ENCODE results near the gene RBM46. TPM values are rescaled to one million over a fixed set of nuclear protein-coding genes. Genes with fewer than 3 reads are reported as not detected.

The RBM46 gene
- total and polyA plus RNA-seq, 2 donors from 2014 or later: not detected

DNA sequence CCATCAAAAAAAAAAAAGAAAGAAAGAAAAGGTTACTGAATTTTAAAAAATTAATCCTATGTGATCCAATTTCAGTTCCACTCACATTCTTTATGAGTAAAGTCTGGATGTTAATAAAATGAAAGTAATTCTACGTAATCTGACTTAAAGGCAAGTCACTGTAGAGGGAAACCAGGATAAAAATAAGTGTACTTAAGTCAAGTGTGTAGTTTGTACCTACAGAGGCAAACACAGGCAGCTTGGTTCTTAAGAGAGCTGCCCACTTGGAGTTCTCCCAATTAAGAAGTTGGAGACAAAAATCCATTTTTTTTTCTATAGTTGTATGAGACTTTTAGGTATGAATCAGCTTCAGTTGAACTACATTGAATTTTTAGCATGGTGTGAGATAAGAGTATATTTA lies 44.3 kb upstream of the RBM46 start:
- Histone ChIP-seq H3K4me3 (ENCODE audit: low read length in 3 of 3) (no peak overlapping the region), H3K36me3 (ENCODE audit: control insufficient read depth in 2 of 3, insufficient read depth in 3 of 3, low read length in 3 of 3) (no peaks in the 10 kb centered on the region), H3K9me3 (ENCODE audit: control insufficient read depth in 2 of 3, insufficient read depth in 1 of 3, low read length in 3 of 3) (no peaks in the 10 kb centered on the region), H3K27me3 (ENCODE audit: control insufficient read depth, insufficient read depth, low read length) (peaks cover 21% of the 10 kb centered on the region), H3K9ac (ENCODE audit: low read length in 3 of 3) (no peak overlapping the region), H3K4me1 (ENCODE audit: control insufficient read depth in 2 of 3, insufficient read depth in 2 of 3, low read depth in 1 of 3, low read length in 3 of 3) (no peaks in the 10 kb centered on the region), H3K27ac (ENCODE audit: low read depth in 2 of 2, low read length in 2 of 2) (no peak overlapping the region)
- no peak for FAIRE-seq
- no peak for DNase-seq
- TF ChIP-seq, protein P1, sequence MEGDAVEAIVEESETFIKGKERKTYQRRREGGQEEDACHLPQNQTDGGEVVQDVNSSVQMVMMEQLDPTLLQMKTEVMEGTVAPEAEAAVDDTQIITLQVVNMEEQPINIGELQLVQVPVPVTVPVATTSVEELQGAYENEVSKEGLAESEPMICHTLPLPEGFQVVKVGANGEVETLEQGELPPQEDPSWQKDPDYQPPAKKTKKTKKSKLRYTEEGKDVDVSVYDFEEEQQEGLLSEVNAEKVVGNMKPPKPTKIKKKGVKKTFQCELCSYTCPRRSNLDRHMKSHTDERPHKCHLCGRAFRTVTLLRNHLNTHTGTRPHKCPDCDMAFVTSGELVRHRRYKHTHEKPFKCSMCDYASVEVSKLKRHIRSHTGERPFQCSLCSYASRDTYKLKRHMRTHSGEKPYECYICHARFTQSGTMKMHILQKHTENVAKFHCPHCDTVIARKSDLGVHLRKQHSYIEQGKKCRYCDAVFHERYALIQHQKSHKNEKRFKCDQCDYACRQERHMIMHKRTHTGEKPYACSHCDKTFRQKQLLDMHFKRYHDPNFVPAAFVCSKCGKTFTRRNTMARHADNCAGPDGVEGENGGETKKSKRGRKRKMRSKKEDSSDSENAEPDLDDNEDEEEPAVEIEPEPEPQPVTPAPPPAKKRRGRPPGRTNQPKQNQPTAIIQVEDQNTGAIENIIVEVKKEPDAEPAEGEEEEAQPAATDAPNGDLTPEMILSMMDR (IDR thresholded peaks at IDR 0.05; ENCODE audit: borderline replicate concordance, extremely low read depth, insufficient read depth): no peak
- intact Hi-C loops (cut with DNase I): no loop called here

DNA sequence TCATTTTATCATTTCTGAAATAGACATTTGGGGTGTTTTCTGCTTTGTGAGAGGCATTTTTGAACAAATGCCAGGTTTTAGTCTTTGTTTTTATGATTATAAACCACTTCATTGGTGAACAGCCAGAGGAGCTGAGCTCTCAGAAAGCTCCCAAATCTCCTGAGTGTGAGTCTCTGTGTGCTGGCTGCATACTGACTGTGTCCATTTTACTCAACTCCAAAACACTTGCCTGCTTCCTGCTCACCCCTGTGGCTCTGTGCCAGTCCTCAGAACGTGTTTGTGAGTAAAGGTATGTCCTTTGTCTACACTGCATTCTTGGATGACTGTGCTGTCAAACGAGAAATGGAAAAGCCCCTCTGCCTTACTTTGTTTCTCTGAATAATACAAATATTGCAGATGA lies 42.6 kb upstream of the RBM46 start:
- Histone ChIP-seq H3K27me3 (ENCODE audit: control insufficient read depth, insufficient read depth, low read length) (peaks cover 31% of the 10 kb centered on the region), H3K4me3 (ENCODE audit: low read length in 3 of 3) (no peak overlapping the region), H3K9me3 (ENCODE audit: control insufficient read depth in 2 of 3, insufficient read depth in 1 of 3, low read length in 3 of 3) (no peaks in the 10 kb centered on the region), H3K4me1 (ENCODE audit: control insufficient read depth in 2 of 3, insufficient read depth in 2 of 3, low read depth in 1 of 3, low read length in 3 of 3) (no peaks in the 10 kb centered on the region), H3K9ac (ENCODE audit: low read length in 3 of 3) (no peak overlapping the region), H3K27ac (ENCODE audit: low read depth in 2 of 2, low read length in 2 of 2) (no peak overlapping the region), H3K36me3 (ENCODE audit: control insufficient read depth in 2 of 3, insufficient read depth in 3 of 3, low read length in 3 of 3) (no peaks in the 10 kb centered on the region)
- TF ChIP-seq, protein P1 (IDR thresholded peaks at IDR 0.05; ENCODE audit: borderline replicate concordance, extremely low read depth, insufficient read depth): no peak
- FAIRE-seq (no peak), DNase-seq (no peak)
- intact Hi-C loops (cut with DNase I): no loop called here

DNA sequence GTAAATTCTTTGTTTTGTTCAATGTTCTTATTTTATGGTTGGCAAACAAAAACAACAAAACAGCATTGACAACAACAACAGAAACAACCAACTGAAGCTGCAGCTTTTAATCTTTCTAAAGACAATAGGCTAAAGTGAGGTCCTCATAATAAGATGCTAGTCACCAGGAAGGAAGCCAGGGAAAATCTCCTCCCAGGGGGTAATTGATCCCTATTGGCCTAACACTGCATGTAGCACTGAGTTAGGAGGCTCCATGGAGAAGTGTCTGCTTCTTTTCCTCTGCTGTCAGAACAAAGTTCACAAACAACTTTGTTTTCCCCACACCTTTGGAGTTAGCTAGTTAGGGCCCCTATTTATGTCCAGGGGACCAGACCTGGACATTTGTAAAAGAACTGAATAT lies 42.0 kb upstream of the RBM46 start:
- FAIRE-seq (no peak), DNase-seq (no peak)
- H3K4me1 ChIP-seq (ENCODE audit: control insufficient read depth in 2 of 3, insufficient read depth in 2 of 3, low read depth in 1 of 3, low read length in 3 of 3): peaks cover 0 to 3% (median 0%) of the 10 kb centered on the region in 3 donors
- no peak overlapping the region for H3K9ac ChIP-seq (ENCODE audit: low read length in 3 of 3)
- no peak overlapping the region for H3K4me3 ChIP-seq (ENCODE audit: low read length in 3 of 3)
- H3K27me3 ChIP-seq (ENCODE audit: control insufficient read depth, insufficient read depth, low read length): peaks cover 34% of the 10 kb centered on the region
- H3K36me3 ChIP-seq (ENCODE audit: control insufficient read depth in 2 of 3, insufficient read depth in 3 of 3, low read length in 3 of 3): no peaks in the 10 kb centered on the region
- TF ChIP-seq, protein P1 (IDR thresholded peaks at IDR 0.05; ENCODE audit: borderline replicate concordance, extremely low read depth, insufficient read depth): no peak
- intact Hi-C loops (cut with DNase I): no loop called here
- no peak overlapping the region for H3K27ac ChIP-seq (ENCODE audit: low read depth in 2 of 2, low read length in 2 of 2)
- no peaks in the 10 kb centered on the region for H3K9me3 ChIP-seq (ENCODE audit: control insufficient read depth in 2 of 3, insufficient read depth in 1 of 3, low read length in 3 of 3)

DNA sequence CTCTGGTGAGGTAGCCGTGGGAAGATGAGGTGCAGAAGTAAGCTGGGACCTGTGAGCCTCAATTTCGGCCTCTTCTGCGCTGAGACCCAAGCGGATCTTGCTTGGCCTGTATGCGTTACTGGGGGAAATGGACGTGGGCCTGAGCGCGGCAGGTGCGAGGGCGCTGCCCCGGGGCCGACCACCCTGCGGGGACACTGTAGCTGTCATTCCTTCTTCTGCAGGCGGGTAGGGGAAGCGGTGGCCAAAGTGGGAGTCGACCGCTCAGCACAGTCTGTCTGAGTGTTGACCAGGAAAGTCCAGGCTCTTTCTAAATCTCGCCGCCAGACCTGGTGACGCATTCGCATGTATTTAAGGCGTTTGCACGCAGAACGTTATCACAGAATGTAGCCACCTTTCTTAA lies 40.6 kb upstream of the RBM46 start:
- TF ChIP-seq, protein P1 (IDR thresholded peaks at IDR 0.05; ENCODE audit: borderline replicate concordance, extremely low read depth, insufficient read depth): no peak
- intact Hi-C loops (cut with DNase I): no loop called here
- Histone ChIP-seq H3K9ac (ENCODE audit: low read length in 3 of 3) (no peak overlapping the region), H3K27me3 (ENCODE audit: control insufficient read depth, insufficient read depth, low read length) (peaks cover 43% of the 10 kb centered on the region), H3K9me3 (ENCODE audit: control insufficient read depth in 2 of 3, insufficient read depth in 1 of 3, low read length in 3 of 3) (no peaks in the 10 kb centered on the region), H3K27ac (ENCODE audit: low read depth in 2 of 2, low read length in 2 of 2) (no peak overlapping the region), H3K36me3 (ENCODE audit: control insufficient read depth in 2 of 3, insufficient read depth in 3 of 3, low read length in 3 of 3) (no peaks in the 10 kb centered on the region), H3K4me1 (ENCODE audit: control insufficient read depth in 2 of 3, insufficient read depth in 2 of 3, low read depth in 1 of 3, low read length in 3 of 3) (peaks cover 0 to 8% (median 0%) of the 10 kb centered on the region in 3 donors), H3K4me3 (ENCODE audit: low read length in 3 of 3) (no peak overlapping the region)
- no peak for FAIRE-seq
- peak in 1 of 5 donors; percentile 10 for DNase-seq

Measured in kidney (tissue), 14 donors.